Stimulated activated CD4-positive, alpha-beta T cell treated with anti-CD3 and anti-CD28 coated beads, Interleukin-4, amount 100 ng/mL, for 4 hours (primary cell): ENCODE results near the gene CAGE1.
A peak's percentile ranks its signal among the peaks of the same experiment; 100 is the strongest.

ENCODE experiments used
- DNase-seq, 2 experiments: peaks; one replicate each; pipeline ENCODE4 v3.0.0-alpha.2; 2020

The CAGE1 gene

DNA sequence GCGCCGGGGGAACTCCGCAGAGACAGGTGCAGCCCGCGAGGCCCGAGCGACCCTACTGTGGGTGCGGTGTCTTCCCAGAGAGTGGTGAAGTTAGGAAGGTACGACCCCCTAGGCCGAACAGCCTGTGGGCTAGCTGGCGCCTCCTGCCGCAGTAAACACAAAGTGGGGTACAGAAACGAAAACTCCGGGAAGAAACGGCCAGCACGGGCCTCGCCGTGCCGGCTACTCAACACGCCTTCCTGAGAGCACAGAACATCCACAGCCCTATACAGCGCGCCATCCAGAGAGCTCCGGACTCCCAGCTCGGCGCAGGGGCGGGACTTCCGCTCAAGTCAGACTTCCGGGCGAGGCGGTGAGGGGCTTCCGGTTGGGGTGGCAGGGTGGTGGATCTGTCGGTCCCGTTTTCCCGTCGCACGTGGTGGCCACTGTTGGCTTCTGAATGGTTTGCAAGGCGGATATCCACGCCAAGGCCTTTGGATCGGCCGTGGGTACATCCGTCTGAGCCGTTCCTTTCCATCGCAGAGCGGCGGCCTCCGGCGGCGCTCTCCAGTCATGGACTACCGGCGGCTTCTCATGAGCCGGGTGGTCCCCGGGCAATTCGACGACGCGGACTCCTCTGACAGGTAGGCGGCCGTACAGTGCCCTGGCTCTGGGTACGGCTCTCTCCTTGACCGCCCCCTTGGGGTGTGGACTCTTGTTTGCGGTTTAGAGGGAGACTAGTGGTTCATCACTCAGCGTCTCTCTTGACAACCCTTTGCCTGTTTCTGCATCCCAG is at the start of gene CAGE1, which contains the start of gene RIOK1:
Gene CAGE1 (minus strand): TSS at position 292 of the 775 bp plus-strand sequence. CDS start 2,569 bp downstream, outside the sequence.
Gene RIOK1 (plus strand): TSS at position 358 of the 775 bp plus-strand sequence. CDS start 195 bp downstream, at position 553.
- DNase-seq, result peak; percentile 93 to 95

DNA sequence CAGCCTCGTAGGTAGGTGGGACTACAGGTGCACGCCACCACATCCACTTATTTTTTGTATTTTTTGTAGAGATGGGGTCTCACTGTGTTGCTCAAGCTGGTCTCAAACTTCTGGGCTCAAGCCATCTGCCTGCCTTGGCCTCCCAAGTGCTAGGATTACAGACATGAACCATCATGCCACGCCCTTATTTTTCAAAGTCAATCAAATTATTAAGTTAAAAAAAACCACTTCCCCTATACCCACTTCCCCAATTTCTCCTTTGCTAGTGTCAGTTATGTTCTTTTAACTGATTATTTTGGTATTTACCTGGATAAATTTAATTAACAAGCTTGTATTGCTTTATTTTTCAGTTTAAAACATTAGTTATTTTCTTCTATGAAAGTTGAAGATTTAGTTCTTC is 49.7 kb upstream of the CAGE1 start:
- no peak for DNase-seq

DNA sequence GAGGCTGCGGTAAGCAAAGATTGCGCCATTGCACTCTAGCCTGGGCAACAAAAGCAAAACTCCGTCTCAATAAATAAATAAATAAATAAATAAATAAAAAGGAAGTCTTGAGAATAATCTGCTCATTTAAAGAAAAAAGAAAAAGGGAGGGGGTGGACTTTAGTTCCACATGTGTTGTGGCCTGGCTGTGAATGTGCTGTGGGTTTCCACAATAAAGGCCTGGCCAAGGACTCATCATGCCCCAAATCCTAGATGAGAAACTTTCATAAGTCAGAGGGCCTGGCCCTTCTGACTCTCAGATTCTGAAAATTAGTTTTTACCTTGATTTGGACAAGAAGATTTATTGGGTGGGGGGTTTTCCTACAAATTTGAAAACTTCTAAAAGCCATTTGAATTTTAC is 48.5 kb upstream of the CAGE1 start:
- no peak for DNase-seq

DNA sequence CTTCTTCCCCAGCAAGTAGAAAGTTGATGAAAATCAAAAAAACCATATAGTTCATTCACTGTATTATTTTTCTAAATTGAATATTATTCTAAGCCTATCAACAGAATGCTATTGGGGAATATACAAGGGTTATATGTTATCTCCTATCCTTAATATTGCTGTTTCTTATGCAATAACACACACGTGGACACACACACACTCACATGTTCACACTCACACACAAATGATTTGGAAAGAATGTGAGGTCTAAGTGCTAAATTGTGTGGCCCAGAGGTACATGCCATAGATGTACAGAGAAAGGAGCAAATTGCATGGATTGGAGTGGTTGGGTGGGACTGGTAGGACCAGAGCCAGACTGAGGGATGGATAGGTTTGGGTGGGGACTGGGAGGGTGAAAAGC is 45.1 kb upstream of the CAGE1 start:
- no peak for DNase-seq

DNA sequence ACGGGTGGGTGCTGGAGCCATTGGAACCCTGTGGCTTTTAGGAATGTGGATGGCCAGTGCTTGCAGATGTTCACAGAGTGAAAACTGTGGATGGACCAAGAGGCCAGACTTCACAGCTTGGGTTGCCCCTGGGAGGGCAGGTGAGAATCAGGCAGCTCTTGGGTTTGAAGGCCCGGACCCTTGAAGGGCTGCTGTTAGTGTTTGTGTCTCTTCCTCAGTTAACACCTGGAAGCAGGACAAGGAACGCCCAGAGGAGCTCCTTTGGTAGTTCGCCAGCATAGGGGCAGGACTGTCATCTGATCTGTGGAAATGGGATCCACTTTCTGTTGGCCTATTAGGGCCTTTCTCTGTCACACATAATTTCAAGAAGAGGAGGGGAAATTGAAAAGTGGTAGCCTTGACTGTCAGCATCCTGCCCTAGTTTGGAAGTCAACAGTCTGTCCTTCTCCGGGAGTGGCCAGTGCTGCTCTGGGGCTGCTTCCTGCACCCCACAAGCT is 43.6 kb upstream of the CAGE1 start:
- DNase-seq, result no peak

DNA sequence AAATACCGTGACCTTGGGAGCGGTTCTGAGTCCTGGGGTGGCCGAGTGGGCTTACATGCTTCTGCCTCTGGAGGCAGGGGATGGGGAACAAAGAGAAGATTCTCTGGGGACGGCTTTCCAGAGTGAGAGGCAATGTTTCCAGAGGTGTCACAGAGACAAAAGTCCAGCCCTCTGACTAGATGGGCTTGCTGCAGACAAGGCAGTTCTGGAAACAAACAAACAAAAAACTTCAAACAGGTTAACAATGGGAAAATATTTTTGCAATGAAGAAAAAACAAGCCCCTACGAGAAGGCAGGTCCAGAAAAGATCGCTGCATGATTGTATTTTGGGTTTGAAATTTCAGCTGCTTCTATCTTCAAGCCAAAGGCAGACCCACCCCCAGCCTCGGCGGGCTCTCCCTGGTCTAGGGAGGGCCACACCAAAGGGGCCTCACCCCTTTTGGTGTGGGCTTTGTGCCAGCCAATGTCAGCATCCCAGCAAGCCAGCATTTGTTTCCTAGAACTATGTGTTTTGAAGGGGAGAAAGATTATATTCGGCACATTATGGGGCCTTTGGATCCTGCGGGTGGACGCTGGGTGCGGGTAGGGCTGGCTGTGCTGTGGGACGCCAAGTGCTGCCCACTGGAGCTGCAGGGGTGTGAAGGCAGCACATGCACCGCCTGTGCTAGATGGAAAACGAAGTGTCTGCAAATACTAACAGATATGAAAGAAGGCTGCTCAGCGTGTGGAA is 43.0 kb upstream of the CAGE1 start:
- DNase-seq, result no peak

DNA sequence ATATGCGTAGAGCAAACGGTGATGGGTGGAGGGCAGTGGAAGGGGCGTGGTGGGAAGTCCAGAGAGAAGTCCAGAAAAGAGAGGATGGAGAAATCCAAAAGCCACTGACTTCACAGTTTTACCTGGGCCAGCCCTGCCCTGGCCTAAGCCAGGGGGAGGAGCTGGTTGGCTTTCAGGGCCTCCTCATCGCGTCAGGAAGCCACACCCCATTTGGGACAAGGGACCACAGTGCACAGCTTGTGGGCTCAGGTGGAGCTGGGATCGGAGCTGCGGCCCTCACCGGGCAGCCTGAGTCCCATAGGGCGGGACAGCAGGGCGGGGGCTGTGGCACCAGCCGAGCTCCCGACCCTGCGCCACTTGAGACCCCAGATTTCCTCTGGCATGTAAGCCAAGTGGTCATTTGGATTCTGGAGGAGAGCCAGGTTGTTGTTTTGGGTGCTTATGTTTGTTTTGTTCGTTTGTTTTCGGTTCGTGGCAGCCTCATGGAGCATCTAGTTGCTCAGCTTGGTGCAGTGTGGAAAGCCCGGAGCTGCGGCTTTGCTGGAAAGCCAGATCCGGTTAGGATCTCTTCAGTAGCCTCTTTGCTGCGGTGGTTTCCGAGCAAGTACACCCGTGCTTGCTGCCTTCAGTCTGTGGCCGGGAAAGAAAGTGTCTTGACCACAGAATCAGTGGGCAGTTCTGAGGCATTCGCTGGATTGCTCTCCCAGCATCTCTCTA is 42.3 kb upstream of the CAGE1 start:
- no peak for DNase-seq

DNA sequence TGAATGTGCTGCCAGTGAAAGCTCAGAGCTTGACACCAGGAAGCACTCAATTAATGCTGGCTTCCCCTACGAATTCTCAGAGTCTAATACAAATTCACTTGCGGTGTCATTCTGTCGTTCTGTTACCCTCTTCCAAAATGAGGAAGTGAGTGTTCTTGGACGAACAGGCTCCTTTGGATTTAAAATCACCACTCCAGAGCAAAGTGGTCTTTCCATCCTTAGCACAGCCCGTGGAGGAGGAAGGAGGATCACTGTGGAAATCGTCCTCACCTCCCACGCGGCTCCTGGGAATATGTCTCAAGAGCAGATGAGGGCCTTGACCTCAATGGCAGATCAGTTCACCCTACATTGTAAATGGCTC is 41.8 kb upstream of the CAGE1 start:
- DNase-seq, result no peak

DNA sequence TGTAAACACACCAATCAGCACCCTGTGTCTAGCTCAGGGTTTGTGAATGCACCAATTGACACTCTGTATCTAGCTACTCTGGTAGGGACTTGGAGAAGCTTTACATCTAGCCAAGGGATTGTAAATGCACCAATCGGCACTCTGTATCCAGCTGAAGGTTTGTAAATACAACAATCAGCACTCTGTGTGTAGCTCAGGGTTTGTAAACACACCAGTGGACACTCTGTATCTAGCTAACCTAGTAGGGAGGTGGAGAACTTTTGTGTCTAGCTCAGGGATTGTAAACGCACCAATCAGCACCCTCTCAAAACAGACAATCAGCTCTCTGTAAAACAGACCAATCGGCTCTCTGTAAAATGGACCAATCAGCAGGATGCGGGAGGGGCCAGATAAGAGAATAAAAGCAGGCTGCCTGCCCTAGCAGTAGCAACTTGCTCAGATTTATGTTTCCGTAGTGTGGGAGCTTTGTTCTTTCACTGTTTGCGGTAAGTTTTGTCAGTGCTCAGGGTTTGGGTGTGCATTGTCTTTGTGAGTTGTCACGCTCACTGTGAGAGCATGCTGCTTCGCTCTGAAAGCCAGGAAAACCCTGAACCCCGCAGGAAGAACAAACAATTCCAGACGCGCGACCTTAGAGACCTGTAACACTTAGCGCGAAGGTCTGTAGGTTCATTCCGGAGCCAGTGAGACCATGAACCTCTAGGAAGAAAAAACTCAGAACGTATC is 37.1 kb upstream of the CAGE1 start:
- no peak for DNase-seq

DNA sequence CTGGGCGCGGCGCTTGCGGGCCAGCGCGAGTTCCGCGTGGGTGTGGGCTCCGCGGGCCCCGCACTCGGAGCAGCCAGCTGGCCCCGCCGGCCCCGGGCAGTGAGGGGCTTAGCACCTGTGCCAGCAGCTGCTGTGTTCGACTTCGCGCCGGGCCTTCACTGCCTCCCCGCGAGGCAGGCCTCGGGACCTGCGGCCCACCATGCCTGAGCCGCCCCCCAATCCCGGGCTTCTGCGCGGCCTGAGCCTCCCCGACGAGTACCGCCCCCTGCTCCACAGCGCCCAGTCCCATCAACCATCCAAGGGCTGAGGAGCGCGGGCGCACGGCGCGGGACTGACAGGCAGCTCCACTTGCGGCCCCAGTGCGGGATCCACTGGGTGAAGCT is 36.3 kb upstream of the CAGE1 start:
- no peak for DNase-seq

DNA sequence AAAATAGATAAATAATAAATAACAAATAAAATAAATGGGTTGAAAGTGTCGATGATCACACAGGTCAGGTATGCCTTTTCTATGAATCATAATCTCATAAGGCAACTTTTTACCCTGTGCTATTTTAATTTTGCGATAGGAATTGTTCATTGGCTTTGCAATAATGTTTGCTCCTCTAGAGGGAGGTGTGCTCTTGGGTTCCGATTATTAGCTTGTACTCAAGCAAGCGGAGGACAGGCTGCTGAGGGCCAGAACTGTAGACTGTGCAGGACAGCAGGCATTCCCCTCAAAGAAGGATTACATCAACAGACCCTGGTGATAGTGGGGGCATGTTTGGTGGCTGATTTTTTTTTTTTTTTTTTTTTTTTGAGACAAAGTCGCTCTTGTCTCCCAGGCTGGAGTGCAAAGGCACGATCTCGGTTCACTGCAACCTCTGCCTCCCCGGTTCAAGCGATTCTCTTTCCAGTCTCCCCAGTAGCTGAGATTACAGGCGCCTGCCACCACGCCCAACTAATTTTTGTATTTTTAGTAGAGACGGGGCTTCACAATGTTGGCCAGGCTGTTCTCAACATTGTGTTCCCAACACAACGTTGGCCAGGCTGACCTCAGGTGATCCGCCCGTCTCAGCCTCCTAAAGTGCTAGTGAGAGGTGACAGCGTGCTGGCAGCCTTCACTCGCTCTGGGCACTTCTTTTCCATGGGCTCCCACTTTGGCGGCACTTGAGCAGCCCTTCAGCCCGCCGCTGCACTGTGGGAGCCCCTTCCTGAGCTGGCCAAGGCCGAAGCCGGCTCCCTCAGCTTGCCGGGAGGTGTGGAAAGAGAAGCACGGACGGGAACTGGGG is 35.6 kb upstream of the CAGE1 start:
- no peak for DNase-seq

DNA sequence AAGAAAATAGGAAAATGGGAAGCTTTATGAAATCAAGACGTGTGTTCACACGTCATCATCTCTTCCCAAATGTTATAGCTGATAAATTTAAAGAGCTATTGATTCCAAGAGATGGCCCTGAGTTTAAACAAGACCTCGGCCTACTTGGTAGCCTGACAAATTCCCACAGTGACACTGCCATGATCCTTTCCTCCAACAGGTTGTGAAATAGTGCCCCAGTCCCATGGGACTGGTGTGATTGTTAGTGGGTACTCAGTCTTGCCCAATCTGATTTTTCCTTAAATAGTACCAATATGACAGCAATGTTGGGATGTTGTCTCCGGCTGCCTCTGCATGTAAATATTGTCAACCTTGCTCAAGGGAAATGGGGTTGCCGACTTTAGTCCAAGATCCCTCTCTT is 34.5 kb upstream of the CAGE1 start:
- no peak for DNase-seq

DNA sequence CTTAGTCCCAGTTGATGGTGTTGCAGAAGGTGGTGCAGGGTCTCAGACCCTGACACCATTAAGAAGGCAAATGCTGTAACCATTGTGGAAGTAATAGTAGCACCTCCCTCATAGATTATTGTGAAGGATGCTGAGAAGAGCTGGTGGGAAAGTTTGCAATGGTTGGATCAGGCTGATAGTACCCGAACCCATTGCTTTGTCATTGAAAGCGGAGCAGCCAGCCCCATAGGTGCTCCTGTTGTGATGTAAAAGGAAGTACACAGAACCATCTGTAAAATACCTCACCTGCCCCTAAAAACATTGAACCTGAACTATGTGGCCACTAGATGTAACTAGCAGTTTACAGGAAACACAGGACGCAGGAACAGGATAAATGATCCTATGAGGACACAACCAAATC is 31.5 kb upstream of the CAGE1 start:
- no peak for DNase-seq

DNA sequence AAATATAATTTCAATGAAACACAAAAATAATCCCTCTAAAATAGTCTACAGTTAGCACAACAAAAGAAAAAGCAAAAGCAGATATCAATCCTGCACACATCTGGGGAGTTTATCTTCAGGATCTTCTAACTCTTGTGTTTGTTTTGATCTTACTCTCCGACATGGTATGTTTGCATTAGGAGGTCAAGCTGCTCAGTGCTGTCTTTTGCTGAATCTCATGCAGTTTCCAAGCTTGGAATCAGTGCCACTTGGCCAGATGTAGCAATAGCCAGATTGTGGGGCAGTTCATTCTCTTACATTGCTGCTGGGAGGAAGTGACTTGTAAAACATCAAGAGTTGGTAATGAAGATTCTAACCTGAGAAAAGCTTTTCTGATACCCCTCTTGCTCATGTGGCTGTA is 29.5 kb upstream of the CAGE1 start:
- DNase-seq, result no peak

DNA sequence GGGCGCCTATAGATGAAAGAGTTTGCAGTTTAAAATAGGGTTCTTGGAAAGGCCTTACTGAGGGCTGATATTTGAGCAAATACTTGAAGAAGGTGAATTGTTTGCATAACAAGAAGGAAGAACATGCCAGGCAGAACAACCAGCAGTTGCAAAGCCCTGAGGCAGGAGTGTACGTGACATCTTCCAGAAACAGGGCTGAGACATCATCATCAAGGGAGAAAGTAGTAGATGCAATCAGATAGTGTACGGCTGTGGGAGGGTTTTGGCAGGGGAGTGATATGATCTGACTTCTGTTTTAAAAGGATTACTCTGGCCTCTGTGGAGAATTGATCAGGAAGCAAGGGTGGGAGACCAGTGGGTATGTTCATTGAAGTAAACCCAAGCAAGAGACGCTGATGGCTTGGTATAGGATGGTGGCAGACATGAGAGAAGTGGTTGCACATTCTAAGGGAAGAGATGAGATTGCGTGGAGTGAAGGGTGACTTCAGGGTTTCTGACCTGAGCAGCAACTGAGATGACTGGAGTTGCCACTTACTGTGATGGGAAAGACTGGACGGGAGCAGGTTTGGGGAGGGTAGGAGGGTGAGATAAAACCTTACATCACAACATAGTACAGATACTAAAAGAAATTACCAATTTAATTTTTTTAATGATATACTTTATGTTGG is 28.8 kb upstream of the CAGE1 start:
- no peak for DNase-seq

DNA sequence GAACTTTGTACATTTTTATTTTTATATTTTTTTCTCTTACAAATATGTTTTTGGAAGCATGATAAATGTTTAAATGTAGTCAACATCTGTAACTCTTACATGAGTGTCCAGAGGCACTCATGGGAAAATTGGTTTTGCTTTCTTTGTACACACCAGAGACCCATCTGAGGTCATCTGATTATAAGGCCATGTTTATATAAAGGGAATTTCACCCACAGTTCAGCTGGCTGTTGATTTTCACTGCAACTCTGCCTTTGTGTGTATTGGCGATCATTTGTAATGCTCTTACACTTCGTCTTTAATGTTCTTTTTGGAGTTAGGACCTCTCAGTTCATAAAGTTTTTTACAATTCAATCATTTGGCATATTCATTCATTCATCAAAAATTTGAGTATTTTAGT is 28.1 kb upstream of the CAGE1 start:
- DNase-seq, result no peak

DNA sequence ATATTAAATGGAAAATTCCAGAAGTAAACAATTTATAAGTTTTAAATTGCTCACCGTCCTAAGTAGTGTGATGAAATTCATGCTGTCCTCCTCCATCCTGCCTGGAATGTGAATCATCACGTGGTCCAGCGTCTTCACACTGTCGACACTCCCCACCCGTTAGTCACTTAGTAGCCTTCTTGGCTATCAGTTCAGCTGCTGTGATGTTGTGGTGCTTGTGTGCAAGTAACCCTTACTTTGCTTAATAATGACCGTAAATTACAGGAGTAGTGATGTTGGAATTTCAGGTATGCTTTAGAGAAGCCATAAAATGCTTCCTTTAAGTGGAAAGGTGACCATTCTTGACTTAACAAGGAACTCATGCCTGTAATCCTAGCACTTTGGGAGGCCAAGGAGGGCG is 25.3 kb upstream of the CAGE1 start:
- DNase-seq, result no peak

DNA sequence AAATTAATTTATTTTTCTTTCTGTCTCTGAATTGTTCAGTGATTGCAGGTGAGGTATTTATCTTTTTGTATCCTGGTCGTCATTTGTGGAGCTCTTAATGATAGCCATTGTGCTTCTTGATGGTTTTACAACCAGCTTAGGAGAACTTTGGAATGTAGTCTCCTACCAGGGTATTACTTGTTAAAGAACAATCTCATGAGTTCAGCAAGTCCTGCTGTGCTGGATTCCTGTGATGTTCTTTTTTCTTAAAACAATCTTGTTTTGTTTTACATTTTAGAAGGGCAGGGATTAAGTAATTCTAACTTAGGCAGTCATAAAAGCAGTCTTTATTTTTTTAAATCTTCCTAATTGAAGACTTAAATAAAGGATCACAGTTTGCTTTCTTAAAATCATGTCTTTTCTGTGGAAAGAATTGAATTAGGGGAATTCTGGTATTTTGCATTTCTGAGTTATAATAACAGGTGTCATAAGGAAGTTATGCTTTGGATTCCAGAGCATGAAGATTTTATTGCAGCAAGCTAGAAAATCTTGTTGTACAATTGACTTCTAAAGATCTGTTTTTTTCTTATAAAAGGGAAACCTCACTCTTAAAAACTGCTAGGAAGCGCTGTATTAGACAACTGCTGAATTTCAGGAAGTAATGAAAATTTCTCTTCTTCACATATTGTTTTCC is 23.7 kb upstream of the CAGE1 start:
- no peak for DNase-seq

DNA sequence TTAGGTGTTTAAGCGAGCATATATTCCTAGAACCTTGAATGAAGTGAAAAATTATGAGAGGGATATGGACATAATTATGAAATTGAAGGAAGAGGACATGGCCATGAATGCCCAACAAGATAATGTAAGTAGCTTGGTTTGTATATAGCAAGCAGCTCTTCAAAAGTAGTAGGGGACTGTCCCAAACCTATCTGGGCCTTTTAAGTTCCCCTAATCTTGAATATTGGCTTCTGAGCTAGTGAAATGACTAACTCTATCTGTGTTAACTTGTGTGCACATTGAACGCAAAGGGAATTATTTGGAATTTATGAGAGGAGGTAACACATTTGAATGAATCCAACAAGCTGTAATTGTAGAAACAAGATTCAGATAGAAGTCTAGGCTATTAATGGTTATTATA is 21.8 kb upstream of the CAGE1 start:
- DNase-seq, result no peak

DNA sequence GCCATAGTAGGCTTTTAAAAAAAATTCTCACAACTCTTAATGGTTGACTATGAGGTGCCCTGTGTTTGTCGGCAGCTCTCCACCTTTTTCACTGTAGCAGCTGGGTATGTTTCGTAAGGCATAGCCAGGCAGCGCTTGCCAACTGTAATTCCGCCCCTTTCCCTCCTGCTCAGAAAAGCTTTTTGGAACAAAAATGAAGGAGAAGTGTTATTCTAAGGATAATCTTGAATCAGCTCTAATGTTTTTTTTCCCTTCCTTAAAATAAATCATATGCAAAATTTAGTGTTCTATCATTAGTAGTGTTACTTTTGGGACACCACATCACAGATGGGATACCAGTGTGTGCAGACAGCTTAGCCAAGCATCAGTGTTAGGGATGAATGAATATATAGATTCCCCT is 21.3 kb upstream of the CAGE1 start:
- no peak for DNase-seq

DNA sequence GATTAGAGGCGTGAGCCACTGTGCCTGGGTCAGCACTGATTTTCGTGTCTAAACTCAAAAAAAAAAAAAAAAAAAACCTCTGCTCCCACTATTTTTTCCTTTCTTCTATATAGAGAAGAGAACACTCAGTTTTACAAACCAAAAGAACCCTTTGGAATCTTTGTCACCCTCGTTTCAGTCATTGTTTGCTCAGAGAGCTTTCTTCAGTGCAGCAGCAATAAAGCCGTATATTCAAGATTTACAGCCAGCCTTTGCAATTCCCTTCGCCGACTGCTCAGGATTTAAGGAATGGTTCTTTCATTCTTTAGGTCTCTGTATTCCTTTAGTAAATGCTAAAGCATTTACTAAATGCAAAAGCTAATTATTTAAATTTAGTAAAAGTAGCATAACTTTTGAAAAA is 20.2 kb upstream of the CAGE1 start:
- DNase-seq, result no peak
